MM.1S (cell line): Measurements from ENCODE around the gene GAB2.

Source experiments
- EZH2 ChIP-seq: fragments of 300-600 bp; sonication (generic); optimal IDR thresholded peaks from 2 replicates; pipeline ENCODE3; 2017; ENCODE audit warnings: low read depth, mild to moderate bottlenecking, antibody characterized with exemption, low read length, mixed read lengths
- EZH2phosphoT487 ChIP-seq: fragments of 300-600 bp; sonication (generic); IDR thresholded peaks from 2 replicates; pipeline ENCODE4 v1.6.1; 2018; ENCODE audit warnings: antibody characterized with exemption, low read length
- TF ChIP-seq, protein P1 (sequence below): fragments of 300-600 bp; sonication (generic); IDR thresholded peaks from 2 replicates; pipeline ENCODE4 v1.5.1; 2016; ENCODE audit warnings: antibody characterized with exemption, low read length, mixed read lengths

DNA sequence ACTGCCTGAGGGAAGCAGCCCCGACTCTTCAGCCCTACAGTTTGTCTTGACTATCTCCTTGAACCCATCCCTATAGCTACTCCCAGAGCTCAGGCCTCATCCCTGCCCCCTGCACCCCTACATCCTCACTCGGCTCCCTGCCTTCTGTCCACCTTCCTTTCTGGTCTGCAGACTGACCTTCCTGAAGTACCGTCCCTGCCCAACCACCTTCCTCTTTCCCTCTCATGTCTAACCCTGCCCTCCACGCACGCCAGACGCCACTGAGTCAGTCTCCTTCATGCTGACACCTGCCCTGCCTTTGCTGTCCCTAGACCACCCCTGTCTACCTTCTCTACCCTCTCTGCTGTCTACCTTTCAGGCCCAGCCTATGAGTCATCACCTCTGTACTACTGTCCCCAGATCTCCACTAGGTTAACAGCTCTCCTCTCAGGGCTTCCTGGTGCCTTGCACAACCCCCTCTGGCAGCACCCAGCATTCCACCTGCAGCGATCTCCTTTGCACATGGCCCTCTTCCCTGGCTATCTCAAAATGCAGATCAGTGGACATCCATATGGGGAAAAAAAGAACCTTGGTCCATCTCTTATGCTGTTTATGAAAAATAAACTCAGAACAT is 238.1 kb downstream of the GAB2 start:
- TF ChIP-seq EZH2: no peak
- TF ChIP-seq EZH2phosphoT487: no peak
- TF ChIP-seq, protein P1, sequence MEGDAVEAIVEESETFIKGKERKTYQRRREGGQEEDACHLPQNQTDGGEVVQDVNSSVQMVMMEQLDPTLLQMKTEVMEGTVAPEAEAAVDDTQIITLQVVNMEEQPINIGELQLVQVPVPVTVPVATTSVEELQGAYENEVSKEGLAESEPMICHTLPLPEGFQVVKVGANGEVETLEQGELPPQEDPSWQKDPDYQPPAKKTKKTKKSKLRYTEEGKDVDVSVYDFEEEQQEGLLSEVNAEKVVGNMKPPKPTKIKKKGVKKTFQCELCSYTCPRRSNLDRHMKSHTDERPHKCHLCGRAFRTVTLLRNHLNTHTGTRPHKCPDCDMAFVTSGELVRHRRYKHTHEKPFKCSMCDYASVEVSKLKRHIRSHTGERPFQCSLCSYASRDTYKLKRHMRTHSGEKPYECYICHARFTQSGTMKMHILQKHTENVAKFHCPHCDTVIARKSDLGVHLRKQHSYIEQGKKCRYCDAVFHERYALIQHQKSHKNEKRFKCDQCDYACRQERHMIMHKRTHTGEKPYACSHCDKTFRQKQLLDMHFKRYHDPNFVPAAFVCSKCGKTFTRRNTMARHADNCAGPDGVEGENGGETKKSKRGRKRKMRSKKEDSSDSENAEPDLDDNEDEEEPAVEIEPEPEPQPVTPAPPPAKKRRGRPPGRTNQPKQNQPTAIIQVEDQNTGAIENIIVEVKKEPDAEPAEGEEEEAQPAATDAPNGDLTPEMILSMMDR: no peak
